ENCODE measurements around the gene PDHX.

DNA sequence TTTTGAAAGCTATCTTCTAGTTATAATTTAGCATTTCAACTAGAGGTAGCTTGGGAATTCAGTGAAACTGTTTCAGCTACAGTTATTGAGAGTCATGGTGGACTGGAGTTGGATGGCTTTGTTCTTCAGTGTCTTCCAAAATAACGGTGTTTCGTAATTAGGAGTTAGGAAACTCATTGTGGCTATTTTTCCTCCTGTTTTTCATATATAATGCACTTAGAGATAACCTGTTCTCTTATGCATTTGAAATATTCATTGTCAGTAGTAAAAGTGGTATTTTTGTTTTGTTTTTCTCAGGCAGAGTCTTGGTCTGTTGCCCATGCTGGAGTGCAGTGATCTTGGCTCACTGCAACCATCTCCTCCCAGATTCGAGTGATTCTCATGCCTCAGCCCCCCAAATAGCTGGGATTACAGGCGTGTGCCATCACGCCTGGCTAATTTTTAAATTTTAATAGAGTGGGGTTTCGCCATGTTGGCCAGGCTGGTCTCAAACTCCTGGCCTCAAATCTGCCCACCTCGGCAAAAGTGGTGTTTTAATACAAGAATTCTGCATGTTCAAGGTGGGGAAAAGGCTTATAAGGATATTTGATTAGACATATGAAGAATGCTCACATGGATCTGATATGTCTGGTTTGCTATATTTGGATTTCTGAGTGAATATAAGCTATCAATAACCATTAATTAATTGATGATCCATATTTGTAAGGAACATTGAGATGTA lies 12.7 kb downstream of the PDHX start:
- TF ChIP-seq, protein P1, sequence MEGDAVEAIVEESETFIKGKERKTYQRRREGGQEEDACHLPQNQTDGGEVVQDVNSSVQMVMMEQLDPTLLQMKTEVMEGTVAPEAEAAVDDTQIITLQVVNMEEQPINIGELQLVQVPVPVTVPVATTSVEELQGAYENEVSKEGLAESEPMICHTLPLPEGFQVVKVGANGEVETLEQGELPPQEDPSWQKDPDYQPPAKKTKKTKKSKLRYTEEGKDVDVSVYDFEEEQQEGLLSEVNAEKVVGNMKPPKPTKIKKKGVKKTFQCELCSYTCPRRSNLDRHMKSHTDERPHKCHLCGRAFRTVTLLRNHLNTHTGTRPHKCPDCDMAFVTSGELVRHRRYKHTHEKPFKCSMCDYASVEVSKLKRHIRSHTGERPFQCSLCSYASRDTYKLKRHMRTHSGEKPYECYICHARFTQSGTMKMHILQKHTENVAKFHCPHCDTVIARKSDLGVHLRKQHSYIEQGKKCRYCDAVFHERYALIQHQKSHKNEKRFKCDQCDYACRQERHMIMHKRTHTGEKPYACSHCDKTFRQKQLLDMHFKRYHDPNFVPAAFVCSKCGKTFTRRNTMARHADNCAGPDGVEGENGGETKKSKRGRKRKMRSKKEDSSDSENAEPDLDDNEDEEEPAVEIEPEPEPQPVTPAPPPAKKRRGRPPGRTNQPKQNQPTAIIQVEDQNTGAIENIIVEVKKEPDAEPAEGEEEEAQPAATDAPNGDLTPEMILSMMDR (IDR thresholded peaks at IDR 0.05): no peak
- no peak for TF ChIP-seq POLR2A (IDR thresholded peaks at IDR 0.05)

Data from heart left ventricle (tissue), 13 donors.